Colonic mucosa (tissue), 4 donors: ENCODE data around the gene SFRP5. TPM values are rescaled to one million over a fixed set of nuclear protein-coding genes. Genes with fewer than 3 reads are reported as not detected.

Experiments used
- DNase-seq: peaks from one replicate; pipeline ENCODE4 v3.0.0-alpha.2; 2020
- H3K27ac ChIP-seq: fragments of 200-600 bp; one replicate; pipeline ENCODE4 v1.8.0; 2021
- H3K27me3 ChIP-seq: fragments of 200-600 bp; one replicate; pipeline ENCODE4 v1.8.0; 2021
- H3K36me3 ChIP-seq: fragments of 200-600 bp; one replicate; pipeline ENCODE4 v1.8.0; 2021
- H3K4me1 ChIP-seq: fragments of 200-600 bp; one replicate; pipeline ENCODE4 v1.8.0; 2021; ENCODE audit warnings: mild to moderate bottlenecking
- H3K4me3 ChIP-seq: fragments of 200-600 bp; one replicate; pipeline ENCODE4 v1.8.0; 2021
- H3K9ac ChIP-seq, 2 donors: one replicate each; pipeline ENCODE4 v1.7.0; 2013; ENCODE audit warnings: control low read depth in 2 of 2, low read depth in 2 of 2, low read length in 2 of 2
- H3K9me3 ChIP-seq: fragments of 200-600 bp; one replicate; pipeline ENCODE4 v1.8.0; 2021
- intact Hi-C: fragments of 100-400 bp; cut with DNase I; formaldehyde crosslinking; loops from one replicate; pipeline ENCODE4 v1.14.1; 2022
- total RNA-seq, 2 donors: library from RNA; stranded (reverse); fragmentation: NEBNext Ultra II Directional in 1 of 2; extraction: Animal tissue kit (Norgen Biotek cat#: 25700) in 1 of 2; gene quantifications; one replicate each; pipeline ENCODE4 v1.2.1, GENCODE V29; 2021
- TF ChIP-seq, protein P1 (sequence below): fragments of 200-600 bp; IDR thresholded peaks from one replicate; pipeline ENCODE4 v1.8.0; 2022; ENCODE audit warnings: antibody characterized with exemption, mild to moderate bottlenecking
- donor health status: healthy.
- donor health status: DM: no; HTN: no; CAD: no.
- donor health status: DM: no; HTN: no; CAD: no.

SFRP5 gene
- total RNA-seq, 2 donors from 2014 or later: 0.57 to 1.2 TPM

DNA sequence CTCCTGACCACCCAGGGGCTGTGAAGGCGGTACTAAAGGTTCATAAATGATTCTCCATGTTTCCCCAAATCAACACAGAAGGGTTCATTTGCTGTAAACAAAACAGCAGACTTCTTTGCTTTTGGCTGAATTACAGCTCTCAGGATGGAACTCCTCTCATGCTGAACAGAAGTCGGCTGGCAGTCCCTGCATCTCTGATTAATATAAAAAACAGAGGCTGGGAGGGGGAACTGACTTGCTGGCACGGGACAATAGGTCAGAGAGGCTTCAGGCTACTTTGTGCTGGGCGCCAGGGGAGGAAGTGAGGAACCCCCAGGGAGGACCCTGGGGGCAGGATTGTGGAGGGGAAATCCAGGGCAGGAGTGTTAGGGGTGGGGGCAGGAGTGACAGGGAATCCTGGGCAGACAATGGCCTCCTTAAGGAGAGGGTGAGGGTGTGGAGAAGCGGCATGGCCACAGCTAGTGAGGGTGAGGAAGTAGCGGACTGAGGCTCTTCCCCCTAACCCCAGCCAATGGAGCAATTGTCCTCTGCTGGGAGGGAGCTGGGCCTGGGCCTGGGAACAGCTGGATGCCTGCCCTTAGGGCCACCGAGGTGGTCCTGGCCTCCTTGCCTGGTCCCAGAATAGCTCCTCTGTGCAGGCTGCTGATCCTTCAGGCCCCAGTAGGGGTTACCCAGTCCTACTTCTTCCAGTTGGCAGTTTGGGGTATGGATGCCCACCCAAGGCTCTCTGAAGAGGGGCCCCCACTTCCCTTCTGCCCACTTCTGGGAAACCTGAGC lies 9.2 kb upstream of the SFRP5 start:
- Histone ChIP-seq H3K4me3 (no peak overlapping the region), H3K9ac (no peak overlapping the region), H3K9me3 (no peaks in the 10 kb centered on the region), H3K27me3 (no peaks in the 10 kb centered on the region), H3K27ac (no peak overlapping the region), H3K4me1 (no peaks in the 10 kb centered on the region), H3K36me3 (no peaks in the 10 kb centered on the region)
- intact Hi-C loops: no loop called here
- TF ChIP-seq, protein P1, sequence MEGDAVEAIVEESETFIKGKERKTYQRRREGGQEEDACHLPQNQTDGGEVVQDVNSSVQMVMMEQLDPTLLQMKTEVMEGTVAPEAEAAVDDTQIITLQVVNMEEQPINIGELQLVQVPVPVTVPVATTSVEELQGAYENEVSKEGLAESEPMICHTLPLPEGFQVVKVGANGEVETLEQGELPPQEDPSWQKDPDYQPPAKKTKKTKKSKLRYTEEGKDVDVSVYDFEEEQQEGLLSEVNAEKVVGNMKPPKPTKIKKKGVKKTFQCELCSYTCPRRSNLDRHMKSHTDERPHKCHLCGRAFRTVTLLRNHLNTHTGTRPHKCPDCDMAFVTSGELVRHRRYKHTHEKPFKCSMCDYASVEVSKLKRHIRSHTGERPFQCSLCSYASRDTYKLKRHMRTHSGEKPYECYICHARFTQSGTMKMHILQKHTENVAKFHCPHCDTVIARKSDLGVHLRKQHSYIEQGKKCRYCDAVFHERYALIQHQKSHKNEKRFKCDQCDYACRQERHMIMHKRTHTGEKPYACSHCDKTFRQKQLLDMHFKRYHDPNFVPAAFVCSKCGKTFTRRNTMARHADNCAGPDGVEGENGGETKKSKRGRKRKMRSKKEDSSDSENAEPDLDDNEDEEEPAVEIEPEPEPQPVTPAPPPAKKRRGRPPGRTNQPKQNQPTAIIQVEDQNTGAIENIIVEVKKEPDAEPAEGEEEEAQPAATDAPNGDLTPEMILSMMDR: no peak
- DNase-seq: no peak

DNA sequence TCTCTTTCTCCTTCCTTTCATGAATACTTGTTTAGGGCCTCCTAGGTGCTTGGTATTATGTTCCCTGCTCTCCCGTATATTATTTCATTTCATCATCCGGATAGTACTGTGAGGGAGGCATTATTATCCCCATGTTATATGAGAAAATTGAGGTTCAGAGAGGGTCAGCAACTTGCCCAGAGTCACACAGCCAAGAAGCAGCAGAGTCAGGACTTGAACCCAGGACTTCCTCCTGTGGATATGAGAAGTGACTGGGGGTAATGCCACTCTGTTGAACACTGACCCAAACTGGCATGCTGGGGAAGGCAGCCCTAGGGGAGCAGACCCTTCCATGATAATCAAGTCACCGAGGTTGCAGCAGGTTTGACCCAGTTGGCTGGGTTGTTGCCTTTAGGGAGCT lies 8.2 kb upstream of the SFRP5 start:
- Histone ChIP-seq H3K9me3 (no peaks in the 10 kb centered on the region), H3K4me3 (no peak overlapping the region), H3K27ac (no peak overlapping the region), H3K4me1 (no peaks in the 10 kb centered on the region), H3K36me3 (no peaks in the 10 kb centered on the region), H3K9ac (no peak overlapping the region), H3K27me3 (no peaks in the 10 kb centered on the region)
- no peak for DNase-seq
- TF ChIP-seq, protein P1: no peak
- intact Hi-C loops: no loop called here

DNA sequence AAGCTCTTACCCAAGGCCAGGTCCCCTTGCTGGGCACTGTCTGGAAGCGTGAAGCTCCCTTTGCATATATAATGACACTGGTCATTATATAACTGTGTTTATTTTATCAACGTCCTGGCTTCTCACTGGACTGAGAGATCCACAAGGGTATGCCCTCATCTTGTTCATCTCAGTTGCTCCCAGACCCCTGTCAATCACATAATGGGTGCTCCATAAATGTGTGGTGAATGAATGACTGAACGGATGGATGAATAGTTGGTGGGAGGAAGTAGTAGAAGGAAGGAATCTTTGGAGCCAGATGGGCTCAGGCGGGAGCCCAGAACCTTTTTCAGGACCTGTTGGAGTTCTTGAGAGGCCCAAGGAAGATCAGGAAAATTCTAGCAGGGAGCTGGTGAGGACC lies 7.7 kb upstream of the SFRP5 start:
- no peak overlapping the region for H3K4me3 ChIP-seq
- no peaks in the 10 kb centered on the region for H3K4me1 ChIP-seq
- H3K9ac ChIP-seq: no peak overlapping the region
- no peak for DNase-seq
- intact Hi-C loops: no loop called here
- H3K36me3 ChIP-seq: no peaks in the 10 kb centered on the region
- TF ChIP-seq, protein P1: no peak
- H3K27me3 ChIP-seq: no peaks in the 10 kb centered on the region
- H3K27ac ChIP-seq: no peak overlapping the region
- H3K9me3 ChIP-seq: no peaks in the 10 kb centered on the region

DNA sequence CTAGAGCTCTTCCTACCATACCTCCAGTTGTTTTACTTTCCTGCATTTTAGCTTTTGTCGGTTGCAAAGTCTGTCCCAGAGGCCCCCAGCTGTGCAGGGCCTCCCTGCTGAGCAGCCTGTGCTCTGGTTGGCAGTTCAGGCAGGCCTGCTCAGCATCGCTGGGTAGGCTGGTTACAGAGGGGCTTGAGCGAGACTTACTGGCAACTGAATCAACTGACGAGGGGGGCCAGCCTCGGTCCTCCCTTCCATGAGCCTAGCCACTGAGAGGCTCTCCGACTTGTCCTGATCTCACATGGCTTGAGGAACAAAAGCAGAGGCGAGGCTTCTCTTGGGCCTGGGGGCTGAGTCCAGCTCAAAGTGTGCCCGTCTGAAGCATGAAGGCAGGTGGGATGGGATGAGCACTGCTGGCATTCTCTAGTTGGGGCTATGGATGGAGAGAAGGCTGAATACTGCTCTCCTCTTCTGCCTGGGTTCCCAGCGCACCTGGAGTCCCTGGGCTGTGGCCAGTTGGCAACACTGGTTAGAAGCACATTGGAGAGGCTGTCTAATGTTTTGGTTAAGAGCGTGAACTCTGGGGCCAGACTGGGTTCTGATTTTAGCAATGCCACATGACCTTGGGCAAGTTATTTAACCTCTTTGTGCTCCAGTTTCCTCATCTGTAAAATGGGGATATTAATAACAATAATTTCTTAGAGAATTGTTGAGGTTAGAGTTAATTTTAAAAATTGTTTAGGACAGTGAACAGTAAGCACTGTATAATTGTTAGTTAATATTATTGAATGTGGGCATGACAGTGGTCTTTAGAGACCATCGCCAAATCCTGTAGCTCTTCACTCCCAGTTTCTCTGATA lies 6.9 kb upstream of the SFRP5 start:
- DNase-seq: no peak

DNA sequence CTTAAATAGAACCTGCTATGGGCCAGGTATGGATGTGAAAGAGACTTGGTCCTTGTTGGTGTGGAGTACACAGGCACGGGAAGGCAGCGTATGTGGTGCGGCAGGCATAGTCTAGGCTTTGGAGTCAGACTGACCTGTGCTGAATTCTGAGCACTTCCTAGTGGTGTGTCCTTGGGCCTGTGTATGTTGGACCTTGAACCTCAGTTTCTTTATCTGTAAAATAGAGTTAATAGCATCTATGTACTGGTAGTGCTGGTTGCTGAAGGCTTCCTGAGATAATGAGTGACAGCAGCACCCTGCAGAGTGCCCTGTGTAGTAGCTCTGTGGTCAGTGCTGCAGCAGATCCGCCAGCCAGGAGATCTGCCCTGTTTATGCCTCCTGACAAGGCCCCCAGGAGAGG lies 5.3 kb upstream of the SFRP5 start:
- Histone ChIP-seq H3K36me3 (no peaks in the 10 kb centered on the region), H3K9me3 (no peaks in the 10 kb centered on the region), H3K9ac (no peak overlapping the region), H3K4me3 (no peak overlapping the region), H3K27ac (no peak overlapping the region), H3K4me1 (no peaks in the 10 kb centered on the region), H3K27me3 (peaks cover 14% of the 10 kb centered on the region)
- DNase-seq: no peak
- intact Hi-C loops: no loop called here
- TF ChIP-seq, protein P1: no peak

More for the DNA sequence above, 6.9 kb upstream of the SFRP5 start:
- TF ChIP-seq, protein P1: no peak
- no peak overlapping the region for H3K27ac ChIP-seq
- no peaks in the 10 kb centered on the region for H3K36me3 ChIP-seq
- H3K9me3 ChIP-seq: no peaks in the 10 kb centered on the region
- no peaks in the 10 kb centered on the region for H3K27me3 ChIP-seq
- intact Hi-C loops: no loop called here
- H3K9ac ChIP-seq: no peak overlapping the region
- H3K4me1 ChIP-seq: no peaks in the 10 kb centered on the region
- H3K4me3 ChIP-seq: no peak overlapping the region
